Measurements from ENCODE around the gene HOXC4.
"Not testable (repeated sequence)": the region's sequence is repeated elsewhere in the genome, so short reads cannot be mapped to it uniquely, and the experiment has no call there.

DNA sequence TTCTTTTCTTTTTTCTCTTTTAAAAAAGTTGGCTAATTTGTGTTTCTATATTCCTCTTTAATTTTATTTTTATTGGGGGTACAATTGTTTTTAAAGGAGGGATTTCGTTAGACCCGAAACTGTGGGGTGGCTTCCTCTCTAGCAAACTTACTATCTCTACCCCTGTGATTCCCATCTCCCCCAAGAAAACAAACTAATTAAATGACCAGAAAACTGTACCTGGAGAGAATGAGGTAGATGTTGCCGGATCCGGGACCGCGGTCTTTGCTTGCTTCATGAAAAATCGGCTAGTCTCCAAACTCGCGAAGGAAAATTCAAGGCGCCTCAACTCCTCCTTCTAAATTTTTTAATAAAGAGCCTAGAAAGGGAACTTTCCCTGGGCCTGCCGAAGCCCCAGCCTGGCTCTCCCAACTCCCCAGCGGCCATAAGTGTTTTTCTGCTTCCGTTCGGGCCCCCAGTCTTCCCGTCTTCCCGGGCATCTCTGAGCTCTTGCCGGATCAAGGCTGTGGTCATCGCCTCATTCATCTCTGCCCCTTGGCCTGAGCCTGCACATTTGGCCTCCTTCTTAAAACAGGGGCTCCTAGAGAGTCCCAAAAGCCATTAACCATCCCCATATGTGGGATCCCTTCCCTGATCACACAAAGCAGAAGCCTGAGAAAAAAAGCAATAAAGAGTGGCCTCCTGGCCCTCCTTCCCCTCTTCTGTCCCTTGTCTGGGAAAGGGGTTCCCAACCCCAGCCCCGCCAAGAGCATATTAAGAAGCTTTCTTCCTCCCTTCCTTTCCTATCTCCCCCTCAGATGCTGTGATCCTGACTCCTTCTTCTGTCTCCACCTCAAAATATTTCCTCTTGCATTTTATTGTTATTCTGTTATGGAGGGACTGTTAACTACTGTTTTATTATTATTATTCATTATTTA is 26.6 kb downstream of the HOXC4 start:
- TF ChIP-seq, protein P1, sequence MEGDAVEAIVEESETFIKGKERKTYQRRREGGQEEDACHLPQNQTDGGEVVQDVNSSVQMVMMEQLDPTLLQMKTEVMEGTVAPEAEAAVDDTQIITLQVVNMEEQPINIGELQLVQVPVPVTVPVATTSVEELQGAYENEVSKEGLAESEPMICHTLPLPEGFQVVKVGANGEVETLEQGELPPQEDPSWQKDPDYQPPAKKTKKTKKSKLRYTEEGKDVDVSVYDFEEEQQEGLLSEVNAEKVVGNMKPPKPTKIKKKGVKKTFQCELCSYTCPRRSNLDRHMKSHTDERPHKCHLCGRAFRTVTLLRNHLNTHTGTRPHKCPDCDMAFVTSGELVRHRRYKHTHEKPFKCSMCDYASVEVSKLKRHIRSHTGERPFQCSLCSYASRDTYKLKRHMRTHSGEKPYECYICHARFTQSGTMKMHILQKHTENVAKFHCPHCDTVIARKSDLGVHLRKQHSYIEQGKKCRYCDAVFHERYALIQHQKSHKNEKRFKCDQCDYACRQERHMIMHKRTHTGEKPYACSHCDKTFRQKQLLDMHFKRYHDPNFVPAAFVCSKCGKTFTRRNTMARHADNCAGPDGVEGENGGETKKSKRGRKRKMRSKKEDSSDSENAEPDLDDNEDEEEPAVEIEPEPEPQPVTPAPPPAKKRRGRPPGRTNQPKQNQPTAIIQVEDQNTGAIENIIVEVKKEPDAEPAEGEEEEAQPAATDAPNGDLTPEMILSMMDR (tag by site-specific recombination; IDR thresholded peaks at IDR 0.05), result not testable (repeated sequence)
- TF ChIP-seq, protein P2, sequence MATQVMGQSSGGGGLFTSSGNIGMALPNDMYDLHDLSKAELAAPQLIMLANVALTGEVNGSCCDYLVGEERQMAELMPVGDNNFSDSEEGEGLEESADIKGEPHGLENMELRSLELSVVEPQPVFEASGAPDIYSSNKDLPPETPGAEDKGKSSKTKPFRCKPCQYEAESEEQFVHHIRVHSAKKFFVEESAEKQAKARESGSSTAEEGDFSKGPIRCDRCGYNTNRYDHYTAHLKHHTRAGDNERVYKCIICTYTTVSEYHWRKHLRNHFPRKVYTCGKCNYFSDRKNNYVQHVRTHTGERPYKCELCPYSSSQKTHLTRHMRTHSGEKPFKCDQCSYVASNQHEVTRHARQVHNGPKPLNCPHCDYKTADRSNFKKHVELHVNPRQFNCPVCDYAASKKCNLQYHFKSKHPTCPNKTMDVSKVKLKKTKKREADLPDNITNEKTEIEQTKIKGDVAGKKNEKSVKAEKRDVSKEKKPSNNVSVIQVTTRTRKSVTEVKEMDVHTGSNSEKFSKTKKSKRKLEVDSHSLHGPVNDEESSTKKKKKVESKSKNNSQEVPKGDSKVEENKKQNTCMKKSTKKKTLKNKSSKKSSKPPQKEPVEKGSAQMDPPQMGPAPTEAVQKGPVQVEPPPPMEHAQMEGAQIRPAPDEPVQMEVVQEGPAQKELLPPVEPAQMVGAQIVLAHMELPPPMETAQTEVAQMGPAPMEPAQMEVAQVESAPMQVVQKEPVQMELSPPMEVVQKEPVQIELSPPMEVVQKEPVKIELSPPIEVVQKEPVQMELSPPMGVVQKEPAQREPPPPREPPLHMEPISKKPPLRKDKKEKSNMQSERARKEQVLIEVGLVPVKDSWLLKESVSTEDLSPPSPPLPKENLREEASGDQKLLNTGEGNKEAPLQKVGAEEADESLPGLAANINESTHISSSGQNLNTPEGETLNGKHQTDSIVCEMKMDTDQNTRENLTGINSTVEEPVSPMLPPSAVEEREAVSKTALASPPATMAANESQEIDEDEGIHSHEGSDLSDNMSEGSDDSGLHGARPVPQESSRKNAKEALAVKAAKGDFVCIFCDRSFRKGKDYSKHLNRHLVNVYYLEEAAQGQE (tag by site-specific recombination; IDR thresholded peaks at IDR 0.05), result not testable (repeated sequence)
- not testable (repeated sequence) for TF ChIP-seq ZNF660 (tag by site-specific recombination; IDR thresholded peaks at IDR 0.05); ZBTB21 (tag by site-specific recombination; IDR thresholded peaks at IDR 0.05); BCL11A (tag by site-specific recombination; IDR thresholded peaks at IDR 0.05; ENCODE audit: low read depth); ZNF274 (IDR thresholded peaks at IDR 0.05; ENCODE audit: low read length); ZNF274 (tag by site-specific recombination; IDR thresholded peaks at IDR 0.05; ENCODE audit: borderline replicate concordance); ZNF221 (tag by site-specific recombination; IDR thresholded peaks at IDR 0.05; ENCODE audit: borderline replicate concordance)
- TF ChIP-seq, protein P3, sequence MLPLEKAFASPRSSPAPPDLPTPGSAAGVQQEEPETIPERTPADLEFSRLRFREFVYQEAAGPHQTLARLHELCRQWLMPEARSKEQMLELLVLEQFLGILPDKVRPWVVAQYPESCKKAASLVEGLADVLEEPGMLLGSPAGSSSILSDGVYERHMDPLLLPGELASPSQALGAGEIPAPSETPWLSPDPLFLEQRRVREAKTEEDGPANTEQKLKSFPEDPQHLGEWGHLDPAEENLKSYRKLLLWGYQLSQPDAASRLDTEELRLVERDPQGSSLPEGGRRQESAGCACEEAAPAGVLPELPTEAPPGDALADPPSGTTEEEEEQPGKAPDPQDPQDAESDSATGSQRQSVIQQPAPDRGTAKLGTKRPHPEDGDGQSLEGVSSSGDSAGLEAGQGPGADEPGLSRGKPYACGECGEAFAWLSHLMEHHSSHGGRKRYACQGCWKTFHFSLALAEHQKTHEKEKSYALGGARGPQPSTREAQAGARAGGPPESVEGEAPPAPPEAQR (tag by site-specific recombination; IDR thresholded peaks at IDR 0.05), result not testable (repeated sequence)
- TF ChIP-seq, protein P4, sequence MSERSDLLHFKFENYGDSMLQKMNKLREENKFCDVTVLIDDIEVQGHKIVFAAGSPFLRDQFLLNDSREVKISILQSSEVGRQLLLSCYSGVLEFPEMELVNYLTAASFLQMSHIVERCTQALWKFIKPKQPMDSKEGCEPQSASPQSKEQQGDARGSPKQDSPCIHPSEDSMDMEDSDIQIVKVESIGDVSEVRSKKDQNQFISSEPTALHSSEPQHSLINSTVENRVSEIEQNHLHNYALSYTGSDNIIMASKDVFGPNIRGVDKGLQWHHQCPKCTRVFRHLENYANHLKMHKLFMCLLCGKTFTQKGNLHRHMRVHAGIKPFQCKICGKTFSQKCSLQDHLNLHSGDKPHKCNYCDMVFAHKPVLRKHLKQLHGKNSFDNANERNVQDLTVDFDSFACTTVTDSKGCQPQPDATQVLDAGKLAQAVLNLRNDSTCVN (tag by site-specific recombination; optimal IDR thresholded peaks at IDR 0.05), result not testable (repeated sequence)
- TF ChIP-seq, protein P5, sequence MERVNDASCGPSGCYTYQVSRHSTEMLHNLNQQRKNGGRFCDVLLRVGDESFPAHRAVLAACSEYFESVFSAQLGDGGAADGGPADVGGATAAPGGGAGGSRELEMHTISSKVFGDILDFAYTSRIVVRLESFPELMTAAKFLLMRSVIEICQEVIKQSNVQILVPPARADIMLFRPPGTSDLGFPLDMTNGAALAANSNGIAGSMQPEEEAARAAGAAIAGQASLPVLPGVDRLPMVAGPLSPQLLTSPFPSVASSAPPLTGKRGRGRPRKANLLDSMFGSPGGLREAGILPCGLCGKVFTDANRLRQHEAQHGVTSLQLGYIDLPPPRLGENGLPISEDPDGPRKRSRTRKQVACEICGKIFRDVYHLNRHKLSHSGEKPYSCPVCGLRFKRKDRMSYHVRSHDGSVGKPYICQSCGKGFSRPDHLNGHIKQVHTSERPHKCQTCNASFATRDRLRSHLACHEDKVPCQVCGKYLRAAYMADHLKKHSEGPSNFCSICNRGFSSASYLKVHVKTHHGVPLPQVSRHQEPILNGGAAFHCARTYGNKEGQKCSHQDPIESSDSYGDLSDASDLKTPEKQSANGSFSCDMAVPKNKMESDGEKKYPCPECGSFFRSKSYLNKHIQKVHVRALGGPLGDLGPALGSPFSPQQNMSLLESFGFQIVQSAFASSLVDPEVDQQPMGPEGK (tag by site-specific recombination; IDR thresholded peaks at IDR 0.05), result not testable (repeated sequence)
- TF ChIP-seq, protein P6, sequence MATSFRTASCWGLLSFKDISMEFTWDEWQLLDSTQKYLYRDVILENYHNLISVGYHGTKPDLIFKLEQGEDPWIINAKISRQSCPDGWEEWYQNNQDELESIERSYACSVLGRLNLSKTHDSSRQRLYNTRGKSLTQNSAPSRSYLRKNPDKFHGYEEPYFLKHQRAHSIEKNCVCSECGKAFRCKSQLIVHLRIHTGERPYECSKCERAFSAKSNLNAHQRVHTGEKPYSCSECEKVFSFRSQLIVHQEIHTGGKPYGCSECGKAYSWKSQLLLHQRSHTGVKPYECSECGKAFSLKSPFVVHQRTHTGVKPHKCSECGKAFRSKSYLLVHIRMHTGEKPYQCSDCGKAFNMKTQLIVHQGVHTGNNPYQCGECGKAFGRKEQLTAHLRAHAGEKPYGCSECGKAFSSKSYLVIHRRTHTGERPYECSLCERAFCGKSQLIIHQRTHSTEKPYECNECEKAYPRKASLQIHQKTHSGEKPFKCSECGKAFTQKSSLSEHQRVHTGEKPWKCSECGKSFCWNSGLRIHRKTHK (tag by site-specific recombination; IDR thresholded peaks at IDR 0.05), result not testable (repeated sequence)

Measured in HEK293 (cell line).